Measurements from ENCODE around the gene UNK.
"Not testable (repeated sequence)": the region's sequence is repeated elsewhere in the genome, so short reads cannot be mapped to it uniquely, and the experiment has no call there.

The UNK gene

DNA sequence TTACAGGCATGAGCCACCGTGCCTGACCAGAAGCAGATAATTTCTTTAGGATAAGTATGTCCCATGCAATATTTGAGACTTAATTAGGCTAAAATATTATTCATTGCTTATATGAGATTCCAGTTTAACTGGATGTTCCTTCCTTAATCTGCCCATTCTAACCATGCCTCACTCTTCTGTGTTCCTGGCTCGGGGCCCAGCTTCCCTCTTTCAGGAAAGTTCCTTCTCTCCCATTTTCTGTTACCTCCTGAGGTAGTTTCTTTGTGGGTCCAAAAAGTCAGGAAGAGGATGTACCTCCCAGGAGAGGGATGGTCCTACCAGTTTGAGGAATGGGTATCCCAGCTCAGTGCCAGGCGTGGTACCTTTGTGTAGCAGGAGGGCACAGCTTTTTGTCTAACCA lies 23.3 kb downstream of the UNK start:
- DNase-seq = no peak

DNA sequence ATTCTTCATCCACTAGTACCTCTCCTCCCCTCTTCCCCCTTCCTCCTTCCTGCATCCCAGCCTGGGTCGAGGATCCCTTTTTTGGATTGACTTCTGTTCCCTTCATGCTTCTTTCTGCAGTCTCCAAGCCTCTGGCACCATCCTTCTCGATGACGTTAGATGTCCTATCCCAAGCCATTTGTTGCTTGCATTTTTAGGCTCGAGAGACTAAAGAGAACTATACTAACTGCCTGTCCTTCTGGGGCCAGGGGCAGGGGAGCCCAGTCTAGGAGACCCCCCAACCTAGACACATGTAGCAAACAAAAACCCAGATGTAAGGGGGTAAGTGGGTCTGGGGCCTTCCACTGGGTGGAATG lies 23.9 kb downstream of the UNK start:
- DNase-seq = no peak

DNA sequence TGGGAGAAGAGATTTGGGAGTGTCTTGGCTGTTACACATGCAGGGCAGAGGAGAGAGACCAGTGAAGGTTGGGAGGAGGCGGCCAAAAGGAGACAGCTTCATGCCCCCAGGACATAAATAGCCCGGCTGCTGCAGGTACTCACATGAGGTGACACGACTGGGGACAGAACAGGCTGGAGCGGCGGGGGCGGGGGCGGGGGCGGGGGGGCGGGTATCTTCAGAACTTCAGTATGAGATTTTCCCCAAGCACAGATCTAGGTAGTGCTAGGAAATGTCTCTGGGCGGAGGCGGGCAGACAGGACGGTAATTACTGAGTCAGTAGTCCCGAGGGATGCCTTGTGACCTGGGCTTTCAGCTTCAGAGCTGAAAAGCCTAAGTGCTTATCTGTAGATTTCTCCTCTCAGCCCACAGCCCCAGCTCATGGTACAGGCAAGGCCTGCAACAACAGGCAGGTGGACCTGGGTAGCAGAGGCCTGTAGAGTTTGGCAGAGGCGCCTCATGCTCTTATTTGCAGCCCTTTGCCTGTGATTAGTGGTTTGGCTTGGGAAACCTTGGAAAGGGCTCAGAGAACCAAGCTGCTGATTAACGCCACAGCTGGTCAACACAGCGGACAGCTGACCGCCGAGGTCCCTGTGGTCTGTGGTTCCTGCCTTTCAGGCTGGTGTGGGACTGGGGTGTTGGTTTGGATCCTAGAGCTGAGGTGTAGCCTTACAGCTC lies 24.5 kb downstream of the UNK start:
- no peak for DNase-seq

DNA sequence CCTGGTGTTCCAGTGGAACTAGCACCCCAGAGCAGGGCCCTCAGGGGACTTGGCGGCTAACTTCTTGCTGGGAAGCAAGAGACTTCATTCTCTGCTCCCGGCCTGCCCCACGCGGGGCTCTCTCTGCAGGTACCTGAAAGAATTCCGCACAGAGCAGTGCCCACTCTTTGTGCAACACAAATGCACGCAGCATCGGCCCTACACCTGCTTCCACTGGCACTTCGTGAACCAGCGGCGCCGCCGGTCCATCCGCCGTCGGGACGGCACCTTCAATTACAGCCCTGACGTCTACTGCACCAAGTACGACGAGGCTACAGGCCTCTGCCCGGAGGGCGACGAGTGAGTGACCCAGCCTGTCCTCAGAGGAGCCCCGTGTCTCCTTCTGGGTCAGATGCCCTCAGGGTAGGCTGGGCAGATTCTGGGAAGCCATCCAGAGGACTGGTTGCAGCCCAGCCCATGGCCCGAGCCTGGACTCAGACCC lies 25.1 kb downstream of the UNK start:
- no peak for DNase-seq

DNA sequence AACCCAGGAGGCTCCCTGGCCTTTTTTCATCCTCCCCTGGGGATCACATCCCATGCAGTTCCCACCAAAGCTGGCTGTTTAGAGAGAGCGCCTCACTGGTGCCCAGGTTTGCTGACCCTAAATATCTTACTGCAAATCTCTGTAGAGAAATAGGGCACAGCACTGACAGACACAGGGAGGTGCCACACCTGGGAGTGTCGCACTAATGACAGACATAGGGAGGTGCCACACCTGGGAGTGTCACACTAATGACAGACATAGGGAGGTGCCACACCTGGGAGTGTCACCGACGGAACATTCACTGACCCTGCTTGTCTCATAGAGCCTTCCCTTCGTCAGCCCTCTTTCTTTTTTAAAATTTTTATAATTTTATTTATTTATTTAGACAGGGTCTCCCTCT lies 25.6 kb downstream of the UNK start:
- no peak for DNase-seq

DNA sequence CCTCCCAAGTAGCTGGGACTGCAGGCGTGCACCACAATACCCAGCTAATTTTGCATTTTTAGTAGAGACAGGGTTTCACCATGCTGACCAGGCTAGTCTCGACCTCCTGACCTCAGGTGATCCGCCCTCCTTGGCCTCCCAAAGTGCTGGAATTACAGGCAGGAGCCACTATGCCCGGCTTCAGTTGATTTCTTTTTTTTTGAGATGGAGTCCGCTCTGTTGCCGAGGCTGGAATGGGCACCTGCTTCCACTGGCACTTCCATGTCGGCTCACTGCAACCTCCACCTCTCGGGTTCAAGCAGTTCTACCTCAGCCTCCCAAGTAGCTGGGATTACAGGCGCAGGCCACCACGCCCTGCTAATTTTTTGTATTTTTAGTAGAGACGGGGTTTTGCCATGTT lies 26.1 kb downstream of the UNK start:
- DNase-seq = not testable (repeated sequence)

DNA sequence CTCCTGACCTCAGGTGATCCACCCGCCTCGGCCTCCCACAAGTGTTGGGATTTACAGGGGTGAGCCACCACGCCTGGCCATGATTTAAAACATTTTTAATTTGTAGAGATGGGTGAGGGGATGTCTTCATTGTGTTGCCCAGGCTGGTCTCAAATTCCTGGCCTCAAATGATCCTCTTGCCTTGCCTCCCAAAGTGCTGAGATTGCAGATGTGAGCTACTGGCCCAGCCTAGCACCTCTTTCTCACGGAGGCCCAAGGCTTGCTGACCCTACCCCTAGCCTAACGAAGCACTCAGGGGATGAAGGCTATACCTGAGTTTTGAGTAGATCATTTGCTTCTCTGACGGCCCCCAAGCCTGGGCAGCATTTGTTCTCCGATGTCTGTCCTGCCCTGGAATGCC lies 26.6 kb downstream of the UNK start:
- no peak for DNase-seq

DNA sequence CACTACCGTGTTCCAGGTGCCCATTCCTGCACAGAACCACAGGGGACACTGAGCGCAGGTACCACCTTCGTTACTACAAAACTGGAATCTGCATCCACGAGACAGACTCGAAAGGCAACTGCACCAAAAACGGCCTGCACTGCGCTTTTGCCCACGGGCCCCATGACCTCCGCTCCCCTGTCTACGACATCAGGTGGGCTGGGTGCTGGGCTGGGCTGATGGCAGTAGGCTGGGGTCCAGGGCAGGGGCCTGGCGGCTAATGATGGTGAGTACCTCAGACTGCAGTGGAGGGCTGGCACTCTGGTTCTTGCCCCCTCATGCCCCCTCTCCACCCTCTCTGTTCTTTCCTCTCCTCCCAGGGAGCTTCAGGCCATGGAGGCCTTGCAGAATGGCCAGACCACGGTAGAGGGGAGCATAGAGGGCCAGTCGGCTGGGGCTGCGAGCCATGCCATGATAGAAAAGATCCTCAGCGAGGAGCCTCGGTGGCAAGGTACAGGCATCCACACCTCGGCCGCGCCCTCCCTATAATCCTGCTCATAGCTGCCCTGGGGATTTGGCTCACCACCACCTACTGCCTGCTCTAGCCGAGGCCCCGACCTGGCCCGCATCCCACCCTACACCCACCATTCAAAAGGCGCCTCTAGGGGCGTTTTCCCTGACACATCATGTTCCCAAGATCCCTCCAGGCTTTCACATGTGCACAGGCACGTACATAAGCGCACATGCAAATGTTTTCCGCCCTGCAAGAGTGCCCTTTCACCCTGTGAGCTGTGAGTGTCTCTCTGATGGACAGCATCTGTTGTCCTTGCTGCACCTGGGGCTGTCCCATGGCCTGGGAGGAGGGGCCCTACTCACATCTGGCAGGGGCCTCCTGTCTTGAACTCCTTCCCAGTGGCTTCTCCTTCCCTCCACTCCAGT lies 27.7 kb downstream of the UNK start:
- DNase-seq = no peak

DNA sequence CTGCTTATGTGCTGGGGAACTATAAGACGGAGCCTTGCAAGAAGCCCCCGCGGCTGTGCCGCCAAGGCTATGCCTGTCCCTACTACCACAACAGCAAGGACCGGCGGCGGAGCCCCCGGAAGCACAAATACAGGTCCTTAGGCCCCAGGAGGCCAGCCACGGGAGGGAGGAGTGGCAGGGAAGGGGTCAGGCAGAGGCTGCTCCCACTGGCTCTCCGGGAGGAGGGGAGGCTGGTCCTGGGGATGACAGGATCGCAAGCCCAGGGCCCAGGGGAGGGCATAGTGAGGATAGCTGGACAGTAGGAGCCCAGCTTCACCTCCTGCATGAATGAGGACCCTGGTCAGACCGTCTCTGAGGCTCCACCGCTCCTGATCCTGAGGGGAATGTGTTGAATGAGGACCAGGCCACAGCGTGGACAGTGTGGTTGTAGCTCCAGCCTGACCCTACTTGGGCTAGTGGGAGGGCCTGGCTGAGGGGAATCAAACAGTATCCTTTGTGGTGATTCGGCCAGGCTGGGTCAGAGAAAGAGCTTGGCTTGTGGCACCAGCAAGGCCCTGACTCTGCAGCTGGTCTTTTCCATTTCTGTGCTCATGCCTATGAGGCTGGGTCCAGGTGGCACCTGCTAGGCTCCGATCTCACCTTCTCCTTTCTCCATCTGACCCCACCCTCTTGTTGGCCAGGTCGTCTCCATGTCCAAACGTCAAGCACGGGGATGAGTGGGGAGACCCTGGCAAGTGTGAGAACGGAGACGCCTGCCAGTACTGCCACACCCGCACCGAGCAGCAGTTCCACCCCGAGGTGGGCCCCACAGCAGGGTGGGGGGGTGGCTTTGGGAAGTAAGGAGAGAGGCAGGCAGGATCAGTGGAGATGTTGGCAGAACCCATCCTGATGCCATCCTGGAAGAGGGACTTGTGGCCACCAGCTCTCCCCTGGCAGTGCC lies 28.7 kb downstream of the UNK start:
- no peak for DNase-seq

DNA sequence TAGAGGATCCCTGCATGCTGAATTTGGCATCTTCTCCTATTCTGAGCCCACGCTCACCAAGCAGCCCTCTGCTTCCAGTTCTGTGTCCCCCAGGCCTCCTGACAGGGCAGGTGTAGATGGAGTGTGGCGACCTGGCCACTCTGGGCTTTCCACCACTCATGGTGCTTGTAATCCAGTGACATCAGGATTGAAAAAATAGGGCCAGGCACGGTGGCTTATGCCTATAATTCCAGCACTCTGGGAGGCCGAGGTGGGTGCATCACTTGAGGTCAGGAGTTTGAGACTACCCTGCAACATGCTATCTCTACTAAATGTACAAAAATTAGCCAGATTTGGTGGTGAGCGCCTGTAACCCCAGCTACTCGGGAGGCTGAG lies 29.4 kb downstream of the UNK start:
- DNase-seq = no peak

DNA sequence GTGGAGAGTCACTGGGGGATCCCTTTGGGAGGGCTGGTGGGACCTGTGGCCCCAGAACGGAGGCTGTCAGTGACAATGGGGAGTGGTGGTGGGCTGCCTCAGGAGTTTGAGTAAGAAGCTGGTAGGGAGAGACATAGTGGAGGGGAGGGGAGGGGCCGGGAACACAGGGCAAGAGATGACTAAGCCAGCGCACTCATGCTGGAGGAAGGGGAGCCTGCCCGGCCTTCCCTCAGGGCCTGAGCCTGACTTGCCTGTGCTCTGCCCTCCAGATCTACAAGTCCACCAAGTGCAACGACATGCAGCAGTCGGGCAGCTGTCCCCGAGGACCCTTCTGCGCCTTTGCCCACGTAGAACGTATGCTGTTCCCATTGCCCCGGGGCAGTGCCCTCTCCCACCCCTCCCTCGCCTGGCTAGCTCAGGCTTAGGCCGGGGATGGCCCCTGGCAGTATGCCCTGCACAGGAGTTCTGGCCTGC lies 30.3 kb downstream of the UNK start:
- DNase-seq = no peak

DNA sequence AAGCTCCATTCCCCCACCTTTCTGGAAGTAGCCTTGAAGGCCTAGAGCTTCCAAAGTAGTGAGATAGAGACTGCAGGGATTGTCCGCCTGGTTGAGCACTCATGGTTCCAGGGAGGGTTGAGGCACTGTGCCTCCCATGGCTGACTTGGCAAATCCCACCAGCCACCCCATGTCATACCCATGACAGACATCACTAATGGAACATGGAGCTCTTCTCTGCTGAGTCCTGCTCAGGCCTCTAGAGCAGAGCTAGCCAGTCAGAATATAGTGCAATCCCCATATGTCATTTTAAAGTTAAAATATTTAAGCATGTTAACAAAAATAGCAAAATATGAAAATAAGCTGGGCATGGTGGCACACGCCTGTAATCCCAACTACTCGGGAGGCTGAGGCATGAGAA lies 30.8 kb downstream of the UNK start:
- no peak for DNase-seq

DNA sequence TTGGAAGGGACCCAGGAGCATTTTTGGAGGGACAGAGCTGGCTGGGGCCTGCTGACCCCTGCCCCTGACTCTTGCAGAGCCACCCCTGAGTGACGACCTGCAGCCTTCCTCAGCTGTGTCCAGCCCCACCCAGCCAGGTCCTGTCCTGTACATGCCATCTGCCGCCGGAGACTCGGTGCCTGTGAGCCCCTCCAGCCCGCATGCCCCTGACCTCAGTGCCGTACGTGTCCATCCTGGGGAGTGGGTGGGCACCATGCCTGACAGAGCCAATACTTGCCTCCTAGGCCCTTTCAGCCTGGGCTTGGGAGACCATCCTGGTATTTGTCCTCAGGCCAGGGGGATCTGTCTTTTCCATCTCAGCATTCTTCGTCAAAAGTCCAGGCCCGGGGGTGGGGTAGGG lies 32.1 kb downstream of the UNK start:
- no peak for DNase-seq

DNA sequence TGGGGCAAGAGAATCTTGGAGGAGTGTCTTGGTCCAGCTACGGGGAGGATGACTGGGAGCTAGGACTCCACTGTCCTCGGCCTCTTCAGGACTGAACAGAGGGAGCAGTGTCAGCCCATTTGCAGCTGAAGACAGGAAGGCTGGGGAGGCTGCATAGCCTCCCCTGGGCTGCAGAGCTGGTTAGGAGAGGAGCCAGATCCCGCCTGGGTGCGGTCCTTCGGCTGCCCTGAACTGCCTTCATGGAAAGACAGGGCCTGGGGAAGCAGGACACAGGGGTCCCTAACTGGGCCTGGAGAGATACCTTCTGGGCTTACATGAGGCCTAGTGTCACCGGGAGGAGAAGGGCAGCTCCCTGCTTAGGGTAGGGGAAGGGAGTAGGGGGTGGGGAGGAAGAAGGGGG lies 33.0 kb downstream of the UNK start:
- DNase-seq = no peak

DNA sequence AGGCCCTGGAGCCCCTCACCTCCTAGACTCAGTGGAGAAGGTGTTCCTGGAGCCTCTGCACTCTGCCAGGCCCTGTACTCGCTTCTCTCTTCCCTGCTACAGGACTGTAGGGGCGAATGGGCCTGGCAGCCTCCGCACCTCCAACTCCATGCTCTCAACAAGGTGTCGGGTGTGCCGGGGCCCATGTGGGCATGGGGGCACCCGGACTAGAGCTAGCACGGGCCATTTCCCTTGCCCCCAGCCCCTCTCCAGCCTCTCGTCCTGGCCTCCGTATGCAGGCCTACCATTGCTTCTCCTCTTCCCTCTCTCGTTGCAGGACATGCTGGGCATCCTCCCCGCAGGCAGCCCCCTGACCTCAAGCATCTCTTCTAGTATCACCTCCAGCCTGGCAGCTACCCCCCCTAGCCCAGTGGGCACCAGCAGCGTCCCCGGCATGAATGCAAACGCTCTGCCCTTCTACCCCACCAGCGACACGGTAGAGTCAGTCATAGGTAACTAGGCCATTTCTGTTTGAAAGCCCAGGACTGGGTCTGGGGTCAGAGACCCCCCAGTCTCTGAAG lies 33.8 kb downstream of the UNK start:
- no peak for DNase-seq

DNA sequence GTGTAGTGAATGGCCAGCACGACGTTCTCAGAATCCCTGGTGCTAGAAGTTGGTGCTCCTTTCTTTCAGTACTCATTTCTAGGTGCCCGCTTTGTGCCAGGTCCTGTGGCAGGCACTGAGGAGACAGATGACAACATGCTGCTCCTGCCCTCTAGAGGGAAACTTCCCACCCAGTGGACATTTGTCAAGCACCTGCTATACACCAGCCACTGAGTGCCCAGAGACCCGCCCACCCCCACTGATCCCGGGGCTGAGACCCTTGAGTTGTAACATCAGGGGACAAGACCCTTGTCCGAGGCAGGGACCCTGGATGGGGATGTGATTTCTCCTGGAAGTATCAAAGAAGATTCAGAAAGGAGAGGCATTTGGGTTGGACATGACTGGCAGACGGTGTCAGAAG lies 34.5 kb downstream of the UNK start:
- no peak for DNase-seq

DNA sequence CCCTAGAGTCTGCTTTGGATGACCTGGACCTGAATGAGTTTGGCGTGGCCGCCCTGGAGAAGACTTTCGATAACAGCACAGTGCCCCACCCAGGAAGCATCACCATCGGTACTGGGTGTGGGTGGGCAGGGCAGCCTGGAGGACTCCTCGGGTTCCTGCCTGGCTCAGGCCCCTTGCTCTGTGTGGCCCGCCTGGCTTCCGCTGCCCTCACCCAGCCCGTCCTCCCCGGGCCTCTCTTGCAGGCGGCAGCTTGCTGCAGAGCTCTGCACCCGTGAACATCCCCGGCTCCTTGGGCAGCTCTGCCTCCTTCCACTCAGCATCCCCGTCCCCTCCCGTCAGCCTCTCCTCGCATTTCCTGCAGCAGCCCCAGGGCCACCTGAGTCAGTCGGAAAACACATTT lies 35.1 kb downstream of the UNK start:
- no peak for DNase-seq

DNA sequence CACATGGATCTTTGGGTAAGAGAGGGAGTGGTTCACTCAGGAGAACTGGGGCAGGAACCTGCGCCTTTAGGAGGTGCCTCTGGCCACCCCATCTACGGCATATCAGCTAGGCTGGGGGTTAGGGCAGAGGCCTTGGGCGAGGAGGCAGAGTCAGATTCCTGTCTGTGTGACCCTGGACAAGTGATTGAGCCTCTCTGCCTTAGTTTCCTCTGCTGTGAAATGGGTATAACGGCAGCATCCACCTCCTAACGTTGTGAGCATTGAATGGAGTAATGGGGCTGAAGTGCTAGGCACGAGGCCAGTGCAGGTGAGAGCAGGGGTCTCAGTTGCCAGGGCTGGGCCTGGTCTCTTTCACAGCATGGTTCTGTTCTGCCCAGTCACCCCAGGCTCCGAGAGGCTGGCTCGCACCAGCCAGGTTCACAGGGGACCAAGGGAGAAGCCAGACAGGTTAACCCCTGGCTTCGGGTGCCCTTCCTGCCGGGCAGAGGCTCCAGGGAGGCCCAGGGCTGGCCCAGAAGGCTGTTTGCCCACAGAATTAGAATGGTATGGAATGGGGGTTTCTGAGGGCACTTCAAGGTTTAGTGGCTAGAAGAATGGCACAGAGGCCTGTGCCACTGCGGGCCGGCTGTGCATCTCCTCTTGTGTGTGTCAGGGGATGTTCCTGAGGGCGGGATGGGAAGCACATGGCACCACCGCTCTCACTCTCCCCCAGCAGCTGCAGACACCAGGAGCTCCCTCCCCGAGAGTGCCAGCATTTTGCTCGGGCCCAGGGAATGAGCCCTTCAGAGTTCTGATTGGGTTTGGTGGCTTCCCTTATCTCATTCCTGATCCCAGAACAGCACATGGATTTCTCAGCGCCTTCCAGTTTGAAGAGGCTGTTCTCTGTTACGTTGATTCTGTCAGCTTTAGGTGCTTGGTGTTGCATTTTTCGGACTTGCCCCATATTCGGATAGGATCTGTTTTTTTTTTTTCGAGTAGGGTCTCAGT lies 35.8 kb downstream of the UNK start:
- no peak for DNase-seq

DNA sequence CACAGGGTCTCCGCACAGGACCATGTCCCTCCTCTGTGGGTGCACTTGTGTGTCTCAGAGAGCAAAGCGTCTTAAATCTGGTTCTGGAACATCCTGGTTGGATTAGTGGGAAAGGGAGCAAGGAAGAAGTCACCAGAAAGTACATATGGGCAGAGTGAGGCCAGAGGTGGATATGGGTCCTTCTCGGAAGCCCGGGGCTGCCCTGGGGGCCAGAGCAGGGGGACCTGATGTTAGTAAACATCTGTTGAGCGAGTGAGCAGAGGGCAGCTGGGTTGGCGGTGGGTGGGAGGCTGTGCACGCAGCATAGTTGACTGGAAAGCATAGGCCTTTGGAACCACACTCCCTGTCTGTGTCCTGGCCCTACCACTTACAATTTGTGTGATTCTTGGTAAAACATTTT lies 36.9 kb downstream of the UNK start:
- DNase-seq = no peak

DNA sequence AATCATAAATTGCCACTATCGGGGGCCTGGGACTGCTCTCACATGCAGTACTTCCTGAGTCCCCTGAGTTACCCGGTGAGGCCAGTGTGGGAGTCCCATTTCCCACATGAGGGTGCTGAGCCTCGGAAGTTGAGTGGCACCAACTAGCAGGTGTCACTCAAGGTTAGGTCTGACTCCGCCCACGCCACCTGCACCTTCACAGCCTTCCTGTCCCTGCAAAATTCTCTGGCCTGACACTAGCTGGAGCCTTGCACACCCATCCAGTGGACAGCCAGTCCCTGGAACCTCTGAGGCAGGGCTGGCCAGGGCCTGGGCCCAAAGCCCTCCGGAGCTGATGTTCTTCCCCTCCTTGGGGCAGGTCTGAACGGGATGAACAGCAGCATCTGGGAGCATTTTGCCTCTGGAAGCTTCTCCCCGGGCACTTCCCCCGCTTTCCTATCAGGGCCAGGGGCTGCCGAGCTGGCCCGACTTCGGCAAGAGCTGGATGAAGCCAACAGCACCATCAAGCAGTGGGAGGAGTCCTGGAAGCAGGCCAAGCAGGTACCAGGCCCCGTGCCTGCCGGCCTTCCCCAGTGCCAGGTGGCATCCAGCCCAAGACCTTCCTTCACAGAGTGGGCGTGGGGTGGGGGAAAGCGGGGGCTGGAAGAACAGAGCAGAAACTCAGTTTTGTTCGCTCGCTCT lies 37.7 kb downstream of the UNK start:
- no peak for DNase-seq

DNA sequence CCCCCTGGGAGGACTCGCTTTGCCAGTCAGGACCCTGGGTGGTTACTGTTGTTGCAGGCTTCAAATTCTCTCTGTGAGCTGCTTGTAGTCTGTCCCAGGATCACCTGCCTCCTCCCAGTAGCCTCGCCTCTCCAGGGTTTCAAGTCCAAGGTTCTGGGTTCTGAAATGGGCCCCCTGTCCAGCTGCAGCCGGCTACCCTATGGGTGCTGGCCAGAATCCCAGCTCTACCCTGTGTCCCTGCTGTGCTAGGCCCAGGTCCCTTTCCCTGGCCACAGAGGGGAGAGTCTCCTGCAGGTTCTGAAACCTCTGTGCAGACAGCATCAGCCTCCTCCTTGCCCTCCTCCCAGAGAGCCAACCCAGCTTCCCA lies 38.2 kb downstream of the UNK start:
- DNase-seq = no peak

Measured in effector CD8-positive, alpha-beta T cell (primary cell).